NCI-H510A (cell line): ENCODE measurements around the gene ANKH.

Source experiments
- DNase-seq: peaks from one replicate; lab custom pipeline; 2025; lab: John Stamatoyannopoulos, UW

The ANKH gene

GRCh38 chr5:14735944-14736343, 135.6 kb downstream of the ANKH start:
- DNase-seq = no peak

GRCh38 chr5:14734396-14734795, 137.2 kb downstream of the ANKH start:
- DNase-seq = no peak

GRCh38 chr5:14733661-14734060, 137.9 kb downstream of the ANKH start:
- no peak for DNase-seq

GRCh38 chr5:14732991-14733390, 138.6 kb downstream of the ANKH start:
- DNase-seq = no peak

- DNase-seq = no peak
Observed at GRCh38 chr5:14730881-14731280, 140.7 kb downstream of the ANKH start.

- DNase-seq = no peak
Observed at GRCh38 chr5:14730466-14730865, 141.1 kb downstream of the ANKH start.

- DNase-seq = no peak
Observed at GRCh38 chr5:14729448-14730385, 141.9 kb downstream of the ANKH start.

GRCh38 chr5:14728459-14728938, 143.1 kb downstream of the ANKH start:
- no peak for DNase-seq

- DNase-seq = no peak
Observed at GRCh38 chr5:14727928-14728458, 143.6 kb downstream of the ANKH start.

- DNase-seq = peak; percentile 70
Observed at GRCh38 chr5:14727428-14727865, 144.1 kb downstream of the ANKH start.

- DNase-seq = no peak
Observed at GRCh38 chr5:14726066-14726838, 145.3 kb downstream of the ANKH start.

- DNase-seq = no peak
Observed at GRCh38 chr5:14724633-14725032, 146.9 kb downstream of the ANKH start.

GRCh38 chr5:14723701-14724132, 147.9 kb downstream of the ANKH start:
- no peak for DNase-seq

GRCh38 chr5:14722923-14723322, 148.7 kb downstream of the ANKH start:
- DNase-seq = no peak

- DNase-seq = no peak
Observed at GRCh38 chr5:14721990-14722656, 149.5 kb downstream of the ANKH start.

GRCh38 chr5:14720236-14720923, 151.2 kb downstream of the ANKH start:
- no peak for DNase-seq

GRCh38 chr5:14718778-14719177, 152.8 kb downstream of the ANKH start:
- DNase-seq = no peak

GRCh38 chr5:14716755-14717752, 154.5 kb downstream of the ANKH start:
- no peak for DNase-seq

- DNase-seq = no peak
Observed at GRCh38 chr5:14715481-14715880, 156.1 kb downstream of the ANKH start.

GRCh38 chr5:14714706-14715105, 156.9 kb downstream of the ANKH start:
- peak; percentile 82 for DNase-seq
